HEK293T (cell line): Measurements from ENCODE around the gene TRAPPC1.

Experiments used
- HDGF ChIP-seq: fragments of 450-650 bp; IDR thresholded peaks from 2 replicates; pipeline ENCODE4 v1.6.1; 2017; ENCODE audit warnings: antibody characterized with exemption, borderline replicate concordance
- SUZ12 ChIP-seq: fragments of 450-650 bp; IDR thresholded peaks from 2 replicates; pipeline ENCODE4 v1.6.1; 2016; ENCODE audit warnings: mild to moderate bottlenecking
- TF ChIP-seq, protein P1 (sequence below): fragments of 450-650 bp; IDR thresholded peaks from 2 replicates; pipeline ENCODE4 v1.6.1; 2016

DNA sequence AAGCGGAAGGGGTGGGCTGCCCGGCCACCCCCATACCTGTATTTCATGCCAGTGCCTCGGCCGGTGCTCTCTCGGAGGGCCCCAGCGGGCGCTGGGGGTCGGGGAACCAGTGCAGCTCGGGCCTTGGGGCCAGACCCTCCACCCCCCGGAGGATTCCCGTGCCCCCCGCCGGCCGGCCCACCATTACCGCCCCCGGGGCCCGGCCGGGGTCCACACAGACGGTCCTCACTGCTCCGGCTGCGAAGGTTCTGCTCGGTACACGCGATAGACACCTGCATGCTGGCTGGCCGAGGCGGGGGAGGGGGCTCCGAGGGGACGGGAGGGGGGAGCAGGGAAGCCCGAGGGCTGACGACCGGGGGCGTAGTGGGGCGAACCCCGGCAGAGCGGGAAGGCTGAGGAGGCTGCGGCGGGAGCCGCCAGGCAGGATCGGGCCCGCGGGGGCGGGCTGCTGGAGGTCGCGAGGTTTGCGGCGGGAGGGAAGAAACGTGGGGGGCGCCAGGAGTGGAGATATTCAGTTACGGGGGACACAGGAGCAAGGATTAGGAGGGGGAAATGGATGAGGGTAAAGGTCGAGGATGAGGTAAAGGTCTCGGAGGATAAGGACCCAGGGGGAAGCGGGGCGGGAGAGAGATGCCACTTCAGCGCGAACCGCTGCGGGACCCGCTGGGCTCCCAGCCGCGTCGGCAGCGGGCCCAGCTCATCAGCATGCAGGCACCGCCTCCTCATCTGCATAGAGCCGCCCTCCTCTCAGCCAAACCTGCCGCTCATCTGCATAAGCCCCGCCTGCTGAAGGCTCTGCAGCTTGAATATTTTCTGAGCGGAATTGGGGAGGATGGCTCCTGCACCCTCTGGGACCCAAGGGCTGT, 2.4 kb downstream of the TRAPPC1 start, which contains the start of gene KCNAB3:
- TF ChIP-seq, protein P1, sequence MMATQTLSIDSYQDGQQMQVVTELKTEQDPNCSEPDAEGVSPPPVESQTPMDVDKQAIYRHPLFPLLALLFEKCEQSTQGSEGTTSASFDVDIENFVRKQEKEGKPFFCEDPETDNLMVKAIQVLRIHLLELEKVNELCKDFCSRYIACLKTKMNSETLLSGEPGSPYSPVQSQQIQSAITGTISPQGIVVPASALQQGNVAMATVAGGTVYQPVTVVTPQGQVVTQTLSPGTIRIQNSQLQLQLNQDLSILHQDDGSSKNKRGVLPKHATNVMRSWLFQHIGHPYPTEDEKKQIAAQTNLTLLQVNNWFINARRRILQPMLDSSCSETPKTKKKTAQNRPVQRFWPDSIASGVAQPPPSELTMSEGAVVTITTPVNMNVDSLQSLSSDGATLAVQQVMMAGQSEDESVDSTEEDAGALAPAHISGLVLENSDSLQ: no peak
- no peak for TF ChIP-seq HDGF
- no peak for TF ChIP-seq SUZ12
